Embryonic facial prominence (tissue), 1 donor: ENCODE results near the gene APPL1.

Experiments
- DNase-seq: peaks from one replicate; pipeline ENCODE4 v3.0.0-alpha.2; 2016; ENCODE audit errors: extremely low spot score

The APPL1 gene, protein sequence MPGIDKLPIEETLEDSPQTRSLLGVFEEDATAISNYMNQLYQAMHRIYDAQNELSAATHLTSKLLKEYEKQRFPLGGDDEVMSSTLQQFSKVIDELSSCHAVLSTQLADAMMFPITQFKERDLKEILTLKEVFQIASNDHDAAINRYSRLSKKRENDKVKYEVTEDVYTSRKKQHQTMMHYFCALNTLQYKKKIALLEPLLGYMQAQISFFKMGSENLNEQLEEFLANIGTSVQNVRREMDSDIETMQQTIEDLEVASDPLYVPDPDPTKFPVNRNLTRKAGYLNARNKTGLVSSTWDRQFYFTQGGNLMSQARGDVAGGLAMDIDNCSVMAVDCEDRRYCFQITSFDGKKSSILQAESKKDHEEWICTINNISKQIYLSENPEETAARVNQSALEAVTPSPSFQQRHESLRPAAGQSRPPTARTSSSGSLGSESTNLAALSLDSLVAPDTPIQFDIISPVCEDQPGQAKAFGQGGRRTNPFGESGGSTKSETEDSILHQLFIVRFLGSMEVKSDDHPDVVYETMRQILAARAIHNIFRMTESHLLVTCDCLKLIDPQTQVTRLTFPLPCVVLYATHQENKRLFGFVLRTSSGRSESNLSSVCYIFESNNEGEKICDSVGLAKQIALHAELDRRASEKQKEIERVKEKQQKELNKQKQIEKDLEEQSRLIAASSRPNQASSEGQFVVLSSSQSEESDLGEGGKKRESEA

GRCh38 chr3:57227204-57227929 lies at the start of gene APPL1:
Gene APPL1, plus strand, starts transcription at chr3:57227729. Its CDS starts 155 bp downstream, at chr3:57227884.
- DNase-seq = peak; percentile 73

GRCh38 chr3:57179580-57180410 lies 47.7 kb upstream of the APPL1 start:
- no peak for DNase-seq

GRCh38 chr3:57184526-57184925 lies 43.0 kb upstream of the APPL1 start:
- no peak for DNase-seq

DNA sequence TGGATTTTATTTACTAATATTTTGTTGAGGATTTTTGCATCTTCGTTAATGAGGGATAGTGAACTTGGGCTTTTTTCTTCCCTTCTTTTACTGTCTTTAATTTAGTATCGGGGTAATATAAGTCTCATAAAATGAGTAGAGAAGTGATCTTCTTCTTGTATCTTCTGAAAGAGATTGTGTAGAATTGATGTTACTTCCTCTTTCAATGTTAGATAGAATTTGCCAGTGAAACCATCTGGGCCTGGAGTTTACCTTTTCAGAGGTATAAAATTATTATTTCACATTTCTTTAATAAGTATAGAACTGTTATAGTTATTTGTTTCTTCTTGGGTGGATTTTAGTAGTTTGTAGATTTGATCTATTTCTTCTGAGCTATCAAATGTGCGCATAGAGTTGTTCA lies 35.5 kb upstream of the APPL1 start:
- no peak for DNase-seq

DNA sequence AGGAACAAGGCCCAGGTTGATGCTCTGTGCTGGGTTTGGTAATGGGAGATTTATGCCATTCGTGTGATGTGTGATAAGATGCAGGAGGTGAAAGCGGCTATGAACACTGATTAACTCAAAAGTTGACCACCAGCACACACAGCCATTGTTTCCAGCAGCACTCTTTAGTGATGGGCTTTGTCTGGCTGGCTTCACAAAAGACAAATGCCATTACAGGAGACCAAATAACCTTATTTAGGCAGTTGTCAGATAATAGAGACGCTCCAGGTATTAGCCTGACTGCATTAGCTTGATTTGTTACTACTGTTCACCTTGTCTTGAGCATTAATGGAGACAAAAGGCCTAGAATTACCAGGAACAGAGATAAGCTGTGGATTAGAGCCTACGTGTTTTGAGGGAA lies 32.9 kb upstream of the APPL1 start:
- DNase-seq = no peak

GRCh38 chr3:57199895-57200297 lies 27.6 kb upstream of the APPL1 start, which contains the start of gene HESX1:
Gene HESX1, minus strand, starts transcription at chr3:57199978. Its CDS starts 60 bp downstream, at chr3:57199918.
- no peak for DNase-seq

DNA sequence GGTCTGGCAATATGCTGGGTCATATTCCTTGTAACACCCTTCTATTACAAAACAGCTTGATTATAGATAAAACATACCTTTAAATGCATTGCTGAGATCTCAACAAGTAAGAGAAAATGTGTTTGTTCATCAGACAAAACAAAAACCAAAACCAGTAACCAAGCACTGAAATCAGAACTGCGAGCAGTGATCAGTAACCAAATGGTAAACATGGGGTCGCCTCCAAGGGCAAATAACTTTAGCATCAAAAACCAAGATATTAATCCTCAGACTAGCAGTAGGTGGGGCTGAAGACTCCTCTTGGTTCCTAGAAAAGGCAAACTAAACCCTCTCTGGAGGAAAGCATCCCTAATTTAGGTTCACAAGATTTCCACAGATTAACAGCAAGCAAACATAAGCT lies 21.1 kb upstream of the APPL1 start:
- DNase-seq = no peak

- DNase-seq = peak; percentile 50
These were observed 5.6 kb upstream of the APPL1 start for GRCh38 chr3:57221883-57222282.

- DNase-seq = no peak
These were observed 2.7 kb upstream of the APPL1 start for GRCh38 chr3:57224856-57225255.

DNA sequence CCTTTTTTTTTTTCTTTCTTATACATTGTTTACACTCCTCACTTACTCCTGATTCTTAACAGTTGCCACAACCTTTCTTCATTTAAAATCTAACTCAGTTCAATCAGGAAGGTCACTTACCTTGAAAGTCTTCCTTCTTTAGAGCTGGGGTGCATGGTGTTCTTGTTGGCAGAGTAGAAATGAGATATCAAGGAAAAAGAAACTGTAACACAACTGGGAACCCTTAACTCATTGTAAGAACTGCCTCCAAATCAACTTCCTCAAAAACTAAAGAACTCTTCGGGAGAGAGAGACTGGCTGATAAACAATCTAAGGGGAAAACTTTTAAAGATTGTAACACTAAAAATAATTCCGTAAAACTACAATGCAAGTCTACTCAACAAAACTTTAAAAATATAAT lies 1.4 kb upstream of the APPL1 start:
- DNase-seq = no peak

- DNase-seq = peak; percentile 43
These were observed 612 bp downstream of the APPL1 start for GRCh38 chr3:57227930-57228751.

DNA sequence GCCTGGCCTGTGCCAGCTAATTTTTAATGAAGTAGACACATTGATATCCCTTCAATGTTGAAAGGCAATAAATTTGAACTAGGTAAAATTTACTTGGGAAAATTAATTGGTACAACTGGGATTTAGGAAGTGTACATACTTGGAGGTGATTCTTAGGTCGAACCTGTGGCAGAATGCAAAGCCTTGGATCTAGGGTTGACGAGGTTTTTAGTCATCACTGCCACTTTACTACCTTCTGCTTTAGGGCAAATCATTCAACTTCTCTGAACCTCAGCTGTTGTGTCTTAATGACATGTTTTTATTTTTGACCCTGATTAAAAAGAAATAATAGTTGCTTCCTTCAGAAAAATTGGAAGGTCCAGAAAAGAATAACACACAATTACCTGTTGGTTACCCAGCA lies 2.5 kb downstream of the APPL1 start:
- DNase-seq = no peak

- DNase-seq = no peak
These were observed 6.3 kb downstream of the APPL1 start for GRCh38 chr3:57233799-57234198.

DNA sequence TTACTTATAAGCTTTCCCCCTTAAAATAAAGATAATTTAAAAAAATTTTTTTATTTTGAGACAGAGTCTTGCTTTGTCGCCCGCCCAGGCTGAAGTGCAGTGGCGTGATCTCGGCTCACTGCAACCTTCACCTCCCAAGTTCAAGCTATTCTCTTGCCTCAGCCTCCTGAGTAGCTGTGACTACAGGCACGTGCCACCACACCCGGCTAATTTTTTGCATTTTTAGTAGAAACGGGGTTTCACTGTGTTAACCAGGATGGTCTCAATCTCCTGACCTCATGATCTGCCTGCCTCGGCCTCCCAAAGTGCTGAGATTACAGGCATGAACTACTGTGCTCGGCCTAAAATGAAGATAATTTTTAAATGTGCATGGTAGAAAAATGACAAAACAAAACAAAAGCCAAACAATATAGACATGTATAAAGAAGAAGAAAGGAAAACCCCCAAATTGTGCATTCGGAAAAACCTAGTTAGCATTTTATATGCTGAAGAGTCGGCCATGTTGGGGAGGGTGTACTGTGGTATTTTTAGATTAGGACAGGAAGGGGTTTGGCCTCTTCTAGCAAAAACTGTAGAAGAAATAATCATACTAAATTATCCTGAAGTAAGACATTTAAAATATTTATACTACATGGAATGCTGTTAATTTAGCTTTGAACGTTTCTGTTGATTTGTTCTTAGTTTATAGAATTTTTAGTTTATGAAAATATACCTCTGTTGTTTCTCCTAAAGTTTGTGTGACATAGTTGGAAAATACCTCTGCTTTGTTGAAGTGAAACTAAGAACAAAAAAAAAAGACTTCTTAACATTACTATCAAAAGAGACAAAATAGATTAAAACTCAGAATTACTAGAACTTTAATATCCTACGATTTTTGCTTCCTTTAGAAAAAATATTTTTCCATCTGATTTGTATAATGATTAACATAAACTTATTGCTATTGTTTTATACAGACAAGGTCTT lies 7.4 kb downstream of the APPL1 start:
- no peak for DNase-seq

DNA sequence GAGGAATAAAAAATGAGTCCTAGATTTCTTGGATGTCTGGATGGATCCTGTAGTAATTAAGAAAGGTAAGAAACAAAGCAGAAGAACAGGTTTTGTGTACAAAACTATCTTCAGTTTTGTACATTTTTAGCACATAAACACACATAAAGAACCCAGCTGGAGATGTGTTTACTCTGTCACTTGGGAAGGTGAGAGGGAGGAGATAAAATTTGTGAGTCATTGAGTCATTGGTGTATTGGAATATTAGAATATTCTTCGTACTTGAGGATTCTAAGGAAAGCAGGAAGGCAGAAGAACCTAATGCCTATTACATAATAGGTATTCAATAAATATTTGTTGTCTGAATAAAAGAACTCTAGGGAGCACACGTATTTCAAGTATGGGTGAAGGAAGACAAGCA lies 17.4 kb downstream of the APPL1 start:
- DNase-seq = no peak

DNA sequence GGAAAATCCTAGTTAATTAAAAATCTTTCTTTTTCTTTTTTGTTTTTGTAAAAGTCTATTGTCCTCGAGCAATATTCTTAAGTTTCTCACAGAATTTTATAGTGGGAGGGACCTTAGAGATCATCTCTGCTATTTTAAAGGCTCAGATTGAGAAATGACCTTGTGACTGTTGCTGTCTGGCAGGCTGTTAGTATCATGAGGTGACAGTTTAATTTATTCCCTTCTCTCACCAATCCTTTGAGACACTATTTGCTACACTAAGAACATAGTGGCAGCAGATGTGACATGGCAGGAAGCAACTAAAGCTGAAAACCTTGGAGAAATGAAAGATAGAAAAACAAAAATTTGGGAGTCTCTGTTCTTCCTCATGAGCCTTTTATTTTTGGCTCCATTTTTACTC lies 24.9 kb downstream of the APPL1 start:
- DNase-seq = no peak

DNA sequence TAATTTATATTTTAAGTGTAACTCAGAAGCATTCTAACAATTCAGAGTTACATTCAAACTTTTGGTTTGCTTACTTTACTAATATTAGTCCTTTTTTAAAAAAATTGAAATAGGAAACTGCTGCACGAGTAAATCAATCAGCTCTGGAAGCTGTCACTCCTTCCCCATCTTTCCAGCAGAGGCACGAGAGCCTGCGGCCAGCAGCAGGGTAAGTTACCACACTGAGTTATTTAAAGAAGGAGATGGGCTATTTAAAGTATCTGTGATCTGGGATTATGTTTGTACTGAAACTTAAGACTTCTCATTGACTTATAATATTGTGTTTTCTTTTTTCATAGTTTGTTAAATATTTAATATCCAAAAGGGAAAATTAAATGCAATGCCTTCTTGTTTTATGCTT lies 29.3 kb downstream of the APPL1 start:
- no peak for DNase-seq

DNA sequence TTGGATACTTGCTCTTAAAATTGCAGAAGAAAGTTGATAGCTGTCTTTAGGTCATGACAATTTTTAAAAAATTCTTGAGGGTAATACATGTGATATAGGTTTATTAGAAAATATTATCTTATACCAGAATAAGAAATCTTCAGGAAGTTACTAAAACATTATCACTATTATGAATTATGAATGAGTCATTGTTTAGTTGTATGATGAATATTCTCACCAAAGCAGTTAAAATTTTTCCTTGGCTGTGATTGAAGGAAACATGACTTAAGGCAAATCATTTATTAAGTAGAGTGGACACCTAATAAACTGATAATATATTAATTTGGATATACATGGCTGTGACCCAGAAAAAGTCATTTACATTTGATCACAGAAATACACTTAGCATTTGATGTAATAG lies 30.1 kb downstream of the APPL1 start:
- no peak for DNase-seq

GRCh38 chr3:57261119-57261518 lies 33.6 kb downstream of the APPL1 start:
- no peak for DNase-seq

DNA sequence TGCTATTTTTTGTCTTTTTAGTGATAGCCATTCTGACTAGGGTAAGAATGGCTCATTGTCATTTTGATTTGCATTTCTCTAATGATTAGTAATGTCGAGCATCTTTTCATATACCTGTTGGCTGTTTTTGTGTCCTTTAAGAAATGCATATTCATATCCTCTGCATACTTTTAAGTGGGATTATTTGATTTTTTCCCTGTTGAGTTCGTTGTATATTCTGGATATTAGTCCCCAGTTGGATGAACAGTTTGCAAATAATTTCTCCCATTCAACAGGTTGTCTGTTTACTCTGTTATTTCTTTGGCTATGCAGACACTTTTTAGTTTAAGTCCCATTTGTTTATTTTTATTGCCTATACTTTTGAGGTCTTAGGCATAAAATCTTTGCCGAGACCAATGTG lies 34.4 kb downstream of the APPL1 start:
- no peak for DNase-seq
